ENCODE measurements around the gene C4BPA.
A peak's percentile ranks its signal among the peaks of the same experiment; 100 is the strongest.

Gene C4BPA

GRCh38 chr1:207103892-207104373 is at the start of gene C4BPA:
TSS of gene C4BPA (plus strand) at chr1:207104233. CDS start at chr1:207113026, 8,793 bp downstream.
- DNase-seq: no peak

- DNase-seq: no peak
These were observed 49.5 kb upstream of the C4BPA start for GRCh38 chr1:207054491-207054890.

GRCh38 chr1:207055386-207056001 is 48.5 kb upstream of the C4BPA start:
- DNase-seq: no peak

GRCh38 chr1:207056673-207057072 is 47.4 kb upstream of the C4BPA start:
- no peak for DNase-seq

- DNase-seq: no peak
These were observed 45.8 kb upstream of the C4BPA start for GRCh38 chr1:207058252-207058651.

GRCh38 chr1:207058878-207059867 is 44.9 kb upstream of the C4BPA start:
- peak; percentile 89 for DNase-seq

GRCh38 chr1:207059881-207060280 is 44.2 kb upstream of the C4BPA start:
- no peak for DNase-seq

GRCh38 chr1:207060596-207060995 is 43.4 kb upstream of the C4BPA start:
- no peak for DNase-seq

- DNase-seq: no peak
These were observed 42.0 kb upstream of the C4BPA start for GRCh38 chr1:207062058-207062457.

GRCh38 chr1:207063014-207063413 is 41.0 kb upstream of the C4BPA start:
- DNase-seq: no peak

GRCh38 chr1:207064561-207064960 is 39.5 kb upstream of the C4BPA start:
- no peak for DNase-seq

- DNase-seq: no peak
These were observed 36.8 kb upstream of the C4BPA start for GRCh38 chr1:207067185-207067584.

- DNase-seq: no peak
These were observed 36.4 kb upstream of the C4BPA start for GRCh38 chr1:207067665-207068064.

GRCh38 chr1:207069061-207069460 is 35.0 kb upstream of the C4BPA start:
- no peak for DNase-seq

GRCh38 chr1:207069858-207070506 is 34.1 kb upstream of the C4BPA start:
- no peak for DNase-seq

GRCh38 chr1:207070811-207071210 is 33.2 kb upstream of the C4BPA start:
- no peak for DNase-seq

- no peak for DNase-seq
These were observed 32.6 kb upstream of the C4BPA start for GRCh38 chr1:207071426-207071825.

- DNase-seq: no peak
These were observed 31.8 kb upstream of the C4BPA start for GRCh38 chr1:207072233-207072632.

GRCh38 chr1:207073906-207074820 is 29.9 kb upstream of the C4BPA start:
- DNase-seq: no peak

- DNase-seq: no peak
These were observed 27.7 kb upstream of the C4BPA start for GRCh38 chr1:207076181-207076955.

- DNase-seq: no peak
These were observed 27.0 kb upstream of the C4BPA start for GRCh38 chr1:207077012-207077411.
